ENCODE data around the gene KIAA2012. TPM values are rescaled to one million over a fixed set of nuclear protein-coding genes. Genes with fewer than 3 reads are reported as not detected.

The KIAA2012 gene
- total RNA-seq, 1 experiment from 2014 or later = not detected

DNA sequence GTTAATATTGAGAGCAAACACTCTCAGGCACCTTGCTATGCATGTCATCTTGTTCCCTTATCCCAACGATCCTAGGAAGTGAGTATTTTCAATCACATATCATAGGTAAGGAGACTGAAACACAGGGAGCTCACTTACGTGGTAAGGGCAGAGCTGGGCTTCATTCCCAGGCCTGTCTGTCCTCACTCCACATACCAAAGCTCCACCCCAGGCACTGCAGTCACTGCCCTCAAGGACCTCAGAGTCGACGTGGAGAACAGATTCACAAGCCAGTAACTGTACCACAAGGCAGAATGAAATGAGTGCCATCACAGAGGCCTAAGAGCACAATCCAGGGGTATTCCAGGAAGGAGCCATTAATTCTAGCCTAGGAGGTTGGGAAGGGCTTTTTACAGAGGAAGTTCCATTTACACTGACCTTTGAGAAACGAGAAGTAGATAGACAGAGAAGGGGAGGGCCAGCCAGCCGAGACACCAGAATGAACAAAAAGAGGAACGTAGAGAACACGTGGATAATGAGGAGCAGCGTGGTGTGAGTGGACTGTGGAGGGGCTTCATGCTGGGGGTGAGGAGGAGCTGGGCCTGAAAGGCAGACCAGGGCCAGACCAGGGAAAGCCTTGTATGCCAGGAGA is 48.6 kb downstream of the KIAA2012 start:
- Histone ChIP-seq H3K27ac (ENCODE audit: low read depth, low read length, poor library complexity, severe bottlenecking) (no peak overlapping the region), H3K9me3 (ENCODE audit: low read depth, low read length, poor library complexity, severe bottlenecking) (peaks cover 4% of the 10 kb centered on the region), H3K4me3 (ENCODE audit: low read depth, low read length, poor library complexity, severe bottlenecking) (no peak overlapping the region), H3K4me1 (ENCODE audit: insufficient read depth, low read length, poor library complexity, severe bottlenecking) (peaks cover 11% of the 10 kb centered on the region), H3K27me3 (replicated peaks; ENCODE audit: insufficient read depth, low read depth, low read length, poor library complexity) (no peaks in the 10 kb centered on the region), H3K36me3 (ENCODE audit: insufficient read depth, low read length, poor library complexity, severe bottlenecking) (no peaks in the 10 kb centered on the region)
- no TSS peak for BruUV-seq (replicated peaks)
- TF ChIP-seq CTCF (conservative IDR thresholded peaks at IDR 0.05; ENCODE audit: low read depth, low read length) (no peak), EZH2 (IDR thresholded peaks at IDR 0.05; ENCODE audit: borderline replicate concordance, low read depth, low read length, poor library complexity, severe bottlenecking) (no peak)
- CTCF ChIA-PET = no interaction called here
- intact Hi-C loops (cut with micrococcal nuclease; ENCODE audit: unreplicated experiment) = no loop called here
- DNase-seq (ENCODE audit: low spot score) = no peak
- POLR2A ChIA-PET (ENCODE audit: low non-redundant PET) = no interaction called here

DNA sequence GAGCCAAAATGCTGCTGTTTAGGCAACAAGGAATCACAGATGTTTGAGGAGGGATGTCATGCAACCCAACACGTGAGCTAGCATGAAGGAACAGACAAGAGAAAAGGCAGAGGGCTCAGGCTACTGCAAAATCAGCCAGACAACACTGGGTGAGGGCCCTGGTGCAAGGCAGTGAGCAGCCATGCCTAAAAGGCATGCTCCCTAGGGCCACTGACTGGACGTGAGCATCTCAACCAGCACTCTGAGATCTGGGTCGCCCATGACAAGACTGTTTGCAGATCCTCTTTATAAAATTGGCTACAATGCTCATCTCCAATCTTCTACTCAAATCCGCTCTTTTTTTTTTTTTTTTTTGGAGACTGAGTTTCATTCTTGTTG is 49.1 kb downstream of the KIAA2012 start:
- CTCF ChIA-PET = no interaction called here
- Histone ChIP-seq H3K9me3 (ENCODE audit: low read depth, low read length, poor library complexity, severe bottlenecking) (peaks cover 4% of the 10 kb centered on the region), H3K4me3 (ENCODE audit: low read depth, low read length, poor library complexity, severe bottlenecking) (no peak overlapping the region), H3K27ac (ENCODE audit: low read depth, low read length, poor library complexity, severe bottlenecking) (no peak overlapping the region), H3K4me1 (ENCODE audit: insufficient read depth, low read length, poor library complexity, severe bottlenecking) (peaks cover 11% of the 10 kb centered on the region), H3K27me3 (replicated peaks; ENCODE audit: insufficient read depth, low read depth, low read length, poor library complexity) (no peaks in the 10 kb centered on the region), H3K36me3 (ENCODE audit: insufficient read depth, low read length, poor library complexity, severe bottlenecking) (no peaks in the 10 kb centered on the region)
- no TSS peak for BruUV-seq (replicated peaks)
- DNase-seq (ENCODE audit: low spot score) = no peak
- POLR2A ChIA-PET (ENCODE audit: low non-redundant PET) = no interaction called here
- TF ChIP-seq EZH2 (IDR thresholded peaks at IDR 0.05; ENCODE audit: borderline replicate concordance, low read depth, low read length, poor library complexity, severe bottlenecking) = no peak
- no peak for TF ChIP-seq CTCF (conservative IDR thresholded peaks at IDR 0.05; ENCODE audit: low read depth, low read length)
- intact Hi-C loops (cut with micrococcal nuclease; ENCODE audit: unreplicated experiment) = no loop called here

DNA sequence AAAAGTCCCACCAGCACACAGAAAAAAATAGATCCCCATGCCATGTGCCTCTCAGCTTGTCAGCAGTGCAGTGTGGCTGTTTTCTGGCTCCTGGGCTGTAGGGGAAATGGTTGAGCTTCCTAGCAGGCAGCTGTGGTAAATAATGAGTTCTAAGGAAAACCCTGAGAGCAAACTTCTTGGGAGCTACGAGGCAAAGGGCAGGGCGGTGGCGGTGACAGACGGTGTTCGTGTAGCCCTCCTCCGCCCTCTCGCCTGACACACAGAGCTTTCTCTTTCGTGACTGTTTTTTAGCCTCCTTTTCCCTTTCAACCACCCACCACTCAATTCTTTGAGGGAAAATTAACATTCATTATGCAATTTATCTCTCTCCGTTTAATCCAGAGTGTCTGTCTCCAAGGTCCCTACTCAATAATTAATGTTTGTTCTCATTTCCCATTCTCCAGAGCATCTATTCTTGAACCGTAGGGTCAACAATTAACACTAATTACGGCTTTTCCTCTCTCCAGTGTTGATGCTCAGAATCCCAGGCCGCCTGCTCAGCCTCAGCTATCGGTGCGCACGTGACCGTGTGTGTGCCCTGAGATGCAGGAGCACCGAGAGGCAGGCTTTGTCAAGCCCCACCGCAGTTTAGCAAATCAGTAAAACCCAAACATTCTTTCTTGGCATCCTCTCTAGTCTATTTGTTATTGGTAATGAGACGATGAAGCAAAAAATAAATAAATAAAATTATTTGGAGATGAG is 50.1 kb downstream of the KIAA2012 start:
- ChIA-PET CTCF (no interaction called here), POLR2A (ENCODE audit: low non-redundant PET) (no interaction called here)
- no peaks in the 10 kb centered on the region for H3K36me3 ChIP-seq (ENCODE audit: insufficient read depth, low read length, poor library complexity, severe bottlenecking)
- TF ChIP-seq CTCF (conservative IDR thresholded peaks at IDR 0.05; ENCODE audit: low read depth, low read length) = no peak
- TF ChIP-seq EZH2 (IDR thresholded peaks at IDR 0.05; ENCODE audit: borderline replicate concordance, low read depth, low read length, poor library complexity, severe bottlenecking) = no peak
- H3K9me3 ChIP-seq (ENCODE audit: low read depth, low read length, poor library complexity, severe bottlenecking) = peaks cover 4% of the 10 kb centered on the region
- intact Hi-C loops (cut with micrococcal nuclease; ENCODE audit: unreplicated experiment) = no loop called here
- BruUV-seq (replicated peaks) = no TSS peak
- H3K27ac ChIP-seq (ENCODE audit: low read depth, low read length, poor library complexity, severe bottlenecking) = no peak overlapping the region
- H3K4me3 ChIP-seq (ENCODE audit: low read depth, low read length, poor library complexity, severe bottlenecking) = no peak overlapping the region
- H3K27me3 ChIP-seq (replicated peaks; ENCODE audit: insufficient read depth, low read depth, low read length, poor library complexity) = no peaks in the 10 kb centered on the region
- DNase-seq (ENCODE audit: low spot score) = no peak
- H3K4me1 ChIP-seq (ENCODE audit: insufficient read depth, low read length, poor library complexity, severe bottlenecking) = peaks cover 11% of the 10 kb centered on the region

Measured in A673 (cell line).